IPS DF 6.9 (cell line): ENCODE data around the gene MACF1.
"Not testable (repeated sequence)": the region's sequence is repeated elsewhere in the genome, so short reads cannot be mapped to it uniquely, and the experiment has no call there.

ENCODE experiments used
- DNase-seq: peaks from one replicate; pipeline ENCODE4 v3.0.0-alpha.2; 2013; ENCODE audit warnings: low read depth, low spot score
- H3K27ac ChIP-seq: one replicate; pipeline ENCODE4 v1.5.1; 2013; ENCODE audit warnings: low read length, control low read depth
- H3K27me3 ChIP-seq: 2 replicates; pipeline ENCODE4 v1.6.1; 2013; ENCODE audit warnings: mild to moderate bottlenecking, low read length; ENCODE audit not compliant: control insufficient read depth, insufficient read depth
- H3K36me3 ChIP-seq: 2 replicates; pipeline ENCODE4 v1.6.1; 2013; ENCODE audit warnings: low read length; ENCODE audit not compliant: control insufficient read depth, insufficient read depth
- H3K4me1 ChIP-seq: 2 replicates; pipeline ENCODE4 v1.6.1; 2013; ENCODE audit warnings: low read length; ENCODE audit not compliant: control insufficient read depth, insufficient read depth
- H3K4me3 ChIP-seq: 2 replicates; pipeline ENCODE4 v1.5.1; 2013; ENCODE audit warnings: mild to moderate bottlenecking, low read length
- H3K9me3 ChIP-seq: 2 replicates; pipeline ENCODE4 v1.6.1; 2013; ENCODE audit warnings: low read length, inconsistent platforms; ENCODE audit not compliant: control insufficient read depth, insufficient read depth
- WGBS: extraction: QIAGEN DNeasy Blood & Tissue Kit; methylation state at CpG from one replicate; pipeline ENCODE4 v1.1.7; 2013; ENCODE audit warnings: mixed read lengths, missing lambda C conversion rate; ENCODE audit not compliant: insufficient read length, insufficient coverage; 5-methylcytosine and 5-hydroxymethylcytosine counted together

The MACF1 gene

GRCh38 chr1:39519376-39519775, 314.9 kb downstream of the MACF1 start:
- H3K4me1 ChIP-seq, H3K36me3 ChIP-seq, DNase-seq, H3K27ac ChIP-seq, H3K9me3 ChIP-seq, H3K4me3 ChIP-seq, H3K27me3 ChIP-seq: not testable (repeated sequence)
- no CpG with 5 or more reads among the region's 5 CpGs for WGBS

- not testable (repeated sequence) for H3K4me3 ChIP-seq, H3K27ac ChIP-seq, H3K36me3 ChIP-seq, DNase-seq, H3K9me3 ChIP-seq, H3K27me3 ChIP-seq, H3K4me1 ChIP-seq
- no CpG with 5 or more reads among the region's 10 CpGs for WGBS
These were observed 317.7 kb downstream of the MACF1 start for GRCh38 chr1:39522221-39522620.

- DNase-seq = no peak
- Histone ChIP-seq H3K27ac (no peak overlapping the region), H3K27me3 (no peaks in the 10 kb centered on the region), H3K4me1 (no peaks in the 10 kb centered on the region; the same call in 1 of the 2 replicates), H3K4me3 (no peak overlapping the region), H3K9me3 (no peaks in the 10 kb centered on the region), H3K36me3 (no peaks in the 10 kb centered on the region)
- no CpG with 5 or more reads among the region's 29 CpGs for WGBS
These were observed 318.4 kb downstream of the MACF1 start for GRCh38 chr1:39522661-39523567.

GRCh38 chr1:39524171-39524570, 319.7 kb downstream of the MACF1 start:
- no peak for DNase-seq
- Histone ChIP-seq H3K36me3 (0 out of 2 replicates have a peak, but pooled peaks cover 2% of the 10 kb centered on the region), H3K4me3 (no peak overlapping the region), H3K27me3 (no peaks in the 10 kb centered on the region), H3K27ac (no peak overlapping the region), H3K4me1 (no peaks in the 10 kb centered on the region; the same call in 1 of the 2 replicates), H3K9me3 (no peaks in the 10 kb centered on the region)
- no CpG with 5 or more reads among the region's 6 CpGs for WGBS

GRCh38 chr1:39524591-39525365, 320.3 kb downstream of the MACF1 start:
- Histone ChIP-seq H3K9me3 (no peaks in the 10 kb centered on the region), H3K4me3 (no peak overlapping the region), H3K27me3 (no peaks in the 10 kb centered on the region), H3K36me3 (0 out of 2 replicates have a peak, but pooled peaks cover 2% of the 10 kb centered on the region), H3K27ac (no peak overlapping the region), H3K4me1 (no peaks in the 10 kb centered on the region; the same call in 1 of the 2 replicates)
- no CpG with 5 or more reads among the region's 15 CpGs for WGBS
- DNase-seq = no peak

- WGBS = no CpG with 5 or more reads among the region's 17 CpGs
- no peak overlapping the region for H3K4me3 ChIP-seq
These were observed 321.1 kb downstream of the MACF1 start for GRCh38 chr1:39525366-39526165.

GRCh38 chr1:39526466-39527189, 322.1 kb downstream of the MACF1 start:
- WGBS = no CpG with 5 or more reads among the region's 11 CpGs
- H3K27ac ChIP-seq = no peak overlapping the region
- H3K36me3 ChIP-seq = 0 out of 2 replicates have a peak, but pooled peaks cover 2% of the 10 kb centered on the region

More at GRCh38 chr1:39525366-39526165, 321.1 kb downstream of the MACF1 start:
- Histone ChIP-seq H3K4me1 (no peaks in the 10 kb centered on the region; the same call in 1 of the 2 replicates), H3K27ac (no peak overlapping the region), H3K27me3 (no peaks in the 10 kb centered on the region), H3K36me3 (0 out of 2 replicates have a peak, but pooled peaks cover 2% of the 10 kb centered on the region), H3K9me3 (no peaks in the 10 kb centered on the region)
- DNase-seq = no peak

GRCh38 chr1:39527190-39527579, 322.7 kb downstream of the MACF1 start:
- no CpG with 5 or more reads among the region's 8 CpGs for WGBS
- not testable (repeated sequence) for H3K4me3 ChIP-seq, H3K36me3 ChIP-seq, H3K27me3 ChIP-seq, H3K27ac ChIP-seq, H3K4me1 ChIP-seq, H3K9me3 ChIP-seq, DNase-seq

More at GRCh38 chr1:39526466-39527189, 322.1 kb downstream of the MACF1 start:
- Histone ChIP-seq H3K4me1 (no peaks in the 10 kb centered on the region; the same call in 1 of the 2 replicates), H3K4me3 (no peak overlapping the region), H3K27me3 (no peaks in the 10 kb centered on the region), H3K9me3 (no peaks in the 10 kb centered on the region)
- no peak for DNase-seq

- DNase-seq = no peak
- no peak overlapping the region for H3K27ac ChIP-seq
These were observed 323.6 kb downstream of the MACF1 start for GRCh38 chr1:39528082-39528481.

More at GRCh38 chr1:39528082-39528481, 323.6 kb downstream of the MACF1 start:
- no CpG with 5 or more reads among the region's 4 CpGs for WGBS
- Histone ChIP-seq H3K9me3 (no peaks in the 10 kb centered on the region), H3K4me3 (no peak overlapping the region), H3K36me3 (0 out of 2 replicates have a peak, but pooled peaks cover 2% of the 10 kb centered on the region), H3K27me3 (no peaks in the 10 kb centered on the region), H3K4me1 (no peaks in the 10 kb centered on the region; the same call in 1 of the 2 replicates)
